Iris pigment epithelial cell (primary cell): ENCODE results near the gene FRY.

Source experiments
- DNase-seq: peaks from one replicate; pipeline ENCODE4 v3.0.0-alpha.2; 2011; ENCODE audit warnings: low read depth

FRY gene

GRCh38 chr13:32016631-32017030 is 14.9 kb upstream of the FRY start:
- DNase-seq: no peak

- DNase-seq: no peak
Observed at GRCh38 chr13:32017474-32017873, 14.1 kb upstream of the FRY start.

- DNase-seq: peak; percentile 79
Observed at GRCh38 chr13:32019612-32020233, 11.9 kb upstream of the FRY start.

DNA sequence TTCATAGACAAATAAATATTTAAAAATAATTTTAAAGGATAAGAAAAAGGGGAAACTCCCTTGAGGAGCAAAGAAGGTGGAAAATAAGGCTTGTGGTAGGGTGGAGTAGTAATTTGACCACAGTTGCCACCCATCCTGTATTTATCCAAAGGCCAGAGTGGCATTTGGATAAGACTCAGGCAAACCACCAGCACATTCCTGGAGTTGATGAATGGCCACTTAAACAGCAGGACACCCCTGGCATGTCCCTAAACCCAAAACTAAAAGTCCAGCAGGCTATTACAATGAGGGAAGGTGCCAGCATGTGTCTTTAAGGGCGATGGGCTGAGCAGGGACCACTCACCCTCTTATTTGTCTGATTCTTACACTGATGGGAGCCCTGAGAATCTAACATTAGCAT is 9.8 kb upstream of the FRY start:
- DNase-seq: no peak

GRCh38 chr13:32022311-32022710 is 9.3 kb upstream of the FRY start:
- DNase-seq: no peak

DNA sequence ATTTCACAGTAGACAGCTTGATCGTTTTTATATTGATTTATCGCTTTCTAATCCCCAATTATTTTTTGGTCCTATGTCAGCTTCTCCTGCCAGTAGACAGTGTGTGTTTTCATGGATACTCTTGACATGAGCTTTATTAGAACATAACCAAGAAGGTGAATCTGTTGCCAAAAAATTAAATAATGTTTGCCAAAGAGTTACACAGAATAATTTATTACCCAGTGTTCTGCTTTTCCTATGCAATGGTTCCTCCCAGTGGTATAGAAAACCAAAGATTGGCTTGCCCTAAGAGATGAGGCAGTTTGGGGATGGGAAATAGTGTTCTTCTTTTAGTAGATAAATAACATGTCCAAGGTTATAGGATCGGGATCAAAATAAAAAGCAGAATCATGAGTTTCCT is 8.5 kb upstream of the FRY start:
- no peak for DNase-seq

DNA sequence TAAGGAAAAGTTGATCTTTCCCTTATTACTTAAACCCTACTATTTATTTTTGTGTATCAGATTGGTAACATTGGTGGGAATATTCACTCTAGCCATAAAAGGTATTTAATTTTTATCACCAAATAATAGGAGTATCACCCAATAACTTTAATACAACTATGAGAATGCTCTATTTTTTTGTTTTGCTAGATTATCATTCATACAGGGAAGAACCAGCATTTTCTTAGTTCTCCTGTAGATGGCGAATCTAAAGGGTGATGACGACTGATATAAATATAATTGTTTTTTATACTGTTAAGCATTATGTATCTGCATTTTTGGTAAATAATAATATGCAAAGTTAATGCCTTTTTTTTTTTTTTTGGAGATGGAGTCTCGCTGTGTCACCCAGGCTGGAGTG is 7.9 kb upstream of the FRY start:
- DNase-seq: no peak

- no peak for DNase-seq
Observed at GRCh38 chr13:32024750-32025149, 6.8 kb upstream of the FRY start.

DNA sequence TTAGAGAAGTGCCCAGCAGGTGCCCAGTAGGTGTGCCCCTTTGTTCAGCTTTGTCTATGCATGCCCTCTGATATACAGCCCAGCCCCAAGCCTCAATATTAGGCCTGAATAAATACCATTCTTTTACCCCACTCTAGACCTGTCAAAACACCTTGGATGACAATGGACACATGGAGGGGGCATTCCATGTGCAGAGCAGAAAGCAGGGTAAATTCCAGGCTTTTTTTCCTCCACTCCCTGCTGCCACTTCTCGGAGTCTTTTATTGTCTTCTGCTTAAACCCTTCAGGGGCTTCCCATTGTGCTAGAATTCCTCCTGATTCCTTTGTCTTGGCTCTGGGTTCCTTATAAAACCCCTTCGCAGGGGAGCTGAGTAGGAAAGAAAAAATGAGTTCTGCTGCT is 5.8 kb upstream of the FRY start:
- no peak for DNase-seq

- no peak for DNase-seq
Observed at GRCh38 chr13:32026623-32027022, 5.0 kb upstream of the FRY start.

DNA sequence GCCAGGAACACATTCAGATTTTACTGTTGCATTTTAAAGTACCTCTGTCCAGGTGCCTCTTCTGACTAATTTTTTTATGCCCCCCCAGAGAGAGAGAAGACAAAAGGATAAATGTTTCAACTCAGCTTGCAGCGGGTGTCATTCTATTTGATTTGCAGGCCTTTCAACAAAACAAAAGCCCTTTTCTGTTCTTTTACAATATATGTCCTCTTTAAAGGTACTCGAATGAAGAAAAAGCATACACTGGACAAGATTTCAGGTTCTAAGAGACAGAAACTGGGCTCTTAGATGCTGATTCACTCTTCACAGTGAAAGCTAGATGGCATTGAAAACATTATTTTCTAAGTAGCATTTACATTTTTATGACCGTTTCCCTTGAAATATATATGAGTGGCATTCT is 2.9 kb upstream of the FRY start:
- DNase-seq: no peak

GRCh38 chr13:32029684-32030083 is 1.9 kb upstream of the FRY start:
- DNase-seq: no peak

DNA sequence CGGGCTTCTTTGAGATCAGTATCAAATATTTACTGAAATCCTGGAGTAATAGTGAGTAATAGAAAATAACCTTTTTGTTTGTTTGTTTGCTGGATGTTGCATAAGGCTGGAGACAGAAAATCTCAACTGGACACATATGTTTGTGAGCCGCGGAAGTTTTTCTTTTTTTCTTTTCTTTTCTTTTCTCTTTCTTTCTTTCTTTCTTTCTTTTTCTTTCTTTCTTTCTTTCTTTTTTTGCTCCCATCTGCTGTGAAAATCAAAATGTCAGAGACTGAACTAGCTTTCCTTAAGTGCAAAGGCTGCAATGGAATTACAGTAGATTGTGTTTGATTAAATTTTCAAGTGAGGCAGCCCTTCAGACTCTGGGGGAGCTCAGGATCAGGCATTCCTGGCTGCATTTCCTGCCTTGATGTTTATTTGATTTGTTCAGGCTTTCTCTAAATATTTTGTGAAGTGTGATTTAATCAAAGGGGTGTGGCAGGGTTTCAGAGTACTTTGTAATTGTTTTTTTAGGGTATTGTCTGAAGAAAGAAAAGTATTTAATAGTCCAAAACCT is 319 bp downstream of the FRY start:
- peak; percentile 32 for DNase-seq

DNA sequence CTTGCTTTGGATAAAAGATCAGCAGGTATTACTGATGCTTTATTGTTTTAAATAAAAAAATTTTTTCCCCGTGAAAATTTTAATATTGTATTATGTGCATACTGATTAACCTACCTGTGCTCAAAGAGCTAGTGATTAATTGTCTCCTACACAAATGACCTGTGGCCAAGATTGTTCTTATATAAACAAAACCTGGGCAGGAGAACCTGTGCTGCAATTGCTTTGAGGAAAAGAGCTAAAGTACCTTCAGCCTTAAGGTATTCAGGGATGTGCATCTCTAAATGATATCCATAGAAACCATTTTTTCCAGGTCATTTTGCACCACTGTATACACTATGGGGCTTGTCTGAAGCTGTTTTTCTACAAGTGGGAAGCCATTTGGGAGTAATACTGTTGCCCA is 1.2 kb downstream of the FRY start:
- DNase-seq: no peak

DNA sequence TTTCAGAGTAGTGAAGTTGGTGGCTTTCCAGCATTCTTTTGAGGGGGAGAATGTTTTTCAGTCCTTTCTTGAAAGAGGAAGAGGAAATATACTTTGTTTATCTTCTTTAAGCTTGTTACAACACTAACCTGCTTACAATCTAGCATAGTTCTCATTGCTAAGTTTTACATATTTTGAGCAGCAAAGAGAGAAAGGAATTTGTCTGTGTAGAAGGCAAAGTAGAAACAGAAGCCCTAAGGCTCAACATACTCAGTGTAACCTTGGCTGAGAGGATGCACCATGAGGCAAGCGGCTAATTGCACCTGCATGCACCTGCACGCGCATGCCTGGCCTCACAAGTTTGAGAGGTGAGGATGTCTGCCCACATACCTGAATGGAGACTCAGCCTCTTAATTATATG is 2.2 kb downstream of the FRY start:
- DNase-seq: peak; percentile 59

DNA sequence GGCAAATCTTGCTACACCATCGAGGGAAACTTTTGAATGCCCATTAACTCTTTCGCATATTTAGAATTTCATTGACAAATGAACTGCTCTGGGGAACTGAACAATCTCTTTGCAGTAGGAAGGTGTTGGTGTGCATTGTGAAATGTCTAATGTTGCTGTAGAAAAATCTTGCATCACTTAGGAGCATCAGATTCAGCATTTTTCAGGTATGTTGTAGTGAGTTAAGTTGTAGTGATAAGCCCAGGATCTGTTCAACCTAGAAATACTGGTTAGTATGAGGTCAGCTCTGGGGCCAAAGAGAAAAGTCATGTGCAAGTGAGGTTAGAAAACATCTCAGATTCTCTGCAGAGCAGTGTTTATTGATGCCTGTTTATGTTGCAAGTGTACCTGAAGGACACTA is 4.1 kb downstream of the FRY start:
- DNase-seq: no peak

GRCh38 chr13:32036126-32036695 is 4.6 kb downstream of the FRY start:
- no peak for DNase-seq

DNA sequence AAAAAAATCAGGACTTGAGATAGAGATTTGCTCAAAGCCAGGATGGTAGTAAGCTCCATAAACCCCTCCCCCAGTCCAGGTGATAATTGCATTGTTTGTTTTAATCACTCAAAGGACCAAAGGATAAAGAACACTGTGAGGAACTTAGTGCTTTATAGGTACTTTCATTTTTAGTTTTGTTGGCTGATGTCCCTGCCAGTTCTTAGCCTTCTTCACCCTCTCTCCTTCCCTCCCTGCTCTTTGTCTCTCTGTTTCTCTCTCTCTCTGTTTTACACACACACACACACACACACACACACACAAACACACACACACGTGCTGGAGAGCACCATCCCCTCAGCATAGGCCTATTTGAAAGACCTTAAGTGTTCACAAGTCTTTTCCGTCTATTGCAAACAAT is 5.2 kb downstream of the FRY start:
- no peak for DNase-seq

GRCh38 chr13:32037471-32037870 is 5.9 kb downstream of the FRY start:
- DNase-seq: no peak

GRCh38 chr13:32038343-32038742 is 6.8 kb downstream of the FRY start:
- no peak for DNase-seq

GRCh38 chr13:32039056-32039455 is 7.5 kb downstream of the FRY start:
- peak; percentile 54 for DNase-seq

- no peak for DNase-seq
Observed at GRCh38 chr13:32039528-32039927, 8.0 kb downstream of the FRY start.

GRCh38 chr13:32040052-32040642 is 8.6 kb downstream of the FRY start:
- DNase-seq: no peak

- DNase-seq: peak; percentile 55
Observed at GRCh38 chr13:32040689-32041088, 9.1 kb downstream of the FRY start.
